HCT116 (cell line): ENCODE measurements around the gene UTP18. TPM values are rescaled to one million over a fixed set of nuclear protein-coding genes. Genes with fewer than 3 reads are reported as not detected.

Experiments used
- ATAC-seq: fragments of 200-7000 bp; cut with Tn5 transposase; 2 replicates; pipeline ENCODE4 v1.9.1; 2020; ENCODE audit warnings: mild to moderate bottlenecking, moderate library complexity
- BruUV-seq: library from RNA; stranded (reverse); fragments of 400-500 nt; replicated peaks from 2 replicates; lab custom pipeline; 2021; lab: Mats Ljungman, UMichigan
- CTCF ChIA-PET: fragments of 300-600 bp; sonication (Branson Sonifier 250); formaldehyde crosslinking; loops from one replicate; lab custom pipeline; 2021; ENCODE audit warnings: antibody characterized with exemption; lab: Charles Lee
- POLR2A ChIA-PET: fragments of 300-600, 350-600 bp; sonication (Branson Sonifier 250); formaldehyde crosslinking; loops from one replicate; lab custom pipeline; 2021; ENCODE audit warnings: antibody characterized with exemption; lab: Charles Lee
- RAD21 ChIA-PET, 2 experiments: fragments of 300-600 bp; sonication (Branson Sonifier 250); formaldehyde crosslinking; loops; one replicate each; lab custom pipeline; 2023; ENCODE audit warnings: low total read pairs in 2 of 2; ENCODE audit not compliant: uncharacterized antibody in 2 of 2, unreplicated experiment in 2 of 2, low non-redundant PET in 1 of 2; lab: Charles Lee
- DNase-seq: peaks from one replicate; pipeline ENCODE4 v3.0.0-alpha.2; 2010; ENCODE audit warnings: low read depth, low spot score
- H2AFZ ChIP-seq: fragments of 200-600 bp; shearing (Covaris generic), sonication (generic); 2 replicates; pipeline ENCODE4 v1.6.1; 2017; ENCODE audit warnings: low read depth, mixed run types, mixed read lengths, antibody characterized with exemption, low read length; ENCODE audit not compliant: poor library complexity, severe bottlenecking
- H3K27ac ChIP-seq: 2 replicates; pipeline ENCODE4 v1.5.1; 2012; ENCODE audit warnings: low read depth, low read length
- H3K27me3 ChIP-seq: fragments of 200-600 bp; sonication (generic); 2 replicates; pipeline ENCODE4 v1.6.1; 2016; ENCODE audit warnings: mixed run types, low read length, mixed read lengths; ENCODE audit not compliant: insufficient read depth
- H3K36me3 ChIP-seq, 2 experiments: fragments of 200-500 bp in 1 of 2; fragments of 200-600 bp in 1 of 2; sonication (Bioruptor generic) in 1 of 2; sonication (generic) in 1 of 2; 2 replicates each; pipeline versions ENCODE4 v1.5.1 to v1.6.1; 2014 to 2016; ENCODE audit warnings: low read length in 2 of 2, inconsistent platforms in 1 of 2, mixed read lengths in 1 of 2, mixed run types in 1 of 2; ENCODE audit not compliant: insufficient read depth in 2 of 2, control insufficient read depth in 1 of 2
- H3K4me1 ChIP-seq, 2 experiments: fragments of 200-600 bp in 1 of 2; sonication (generic) in 1 of 2; 2 replicates each; pipeline versions ENCODE4 v1.5.1 to v1.6.1; 2012 to 2017; ENCODE audit warnings: low read length in 2 of 2, inconsistent platforms in 1 of 2, mild to moderate bottlenecking in 1 of 2, mixed read lengths in 1 of 2, mixed run types in 1 of 2, moderate library complexity in 1 of 2; ENCODE audit not compliant: insufficient read depth in 2 of 2, control insufficient read depth in 1 of 2
- H3K4me2 ChIP-seq: fragments of 200-600 bp; sonication (generic); 2 replicates; pipeline ENCODE4 v1.6.1; 2017; ENCODE audit warnings: mixed run types, low read length, mixed read lengths
- H3K4me3 ChIP-seq, 2 experiments: fragments of 200-600 bp in 1 of 2; sonication (generic) in 1 of 2; replicated peaks in 1 of 2; 2 replicates each; pipeline ENCODE4 v1.5.1; 2011 to 2016; ENCODE audit warnings: low read length in 2 of 2, control low read depth in 1 of 2, low read depth in 1 of 2, mild to moderate bottlenecking in 1 of 2, mixed read lengths in 1 of 2, mixed run types in 1 of 2
- H3K79me2 ChIP-seq: fragments of 200-600 bp; sonication (generic); 2 replicates; pipeline ENCODE4 v1.6.1; 2017; ENCODE audit warnings: mild to moderate bottlenecking, mixed run types, low read length, moderate library complexity, mixed read lengths; ENCODE audit not compliant: insufficient read depth
- H3K9ac ChIP-seq: fragments of 200-600 bp; sonication (generic); 2 replicates; pipeline ENCODE4 v1.6.1; 2016; ENCODE audit warnings: low read length, mixed read lengths
- H3K9me2 ChIP-seq: fragments of 200-600 bp; sonication (generic), shearing (Covaris generic); 2 replicates; pipeline ENCODE4 v1.6.1; 2017; ENCODE audit warnings: mixed run types, mild to moderate bottlenecking, moderate library complexity; ENCODE audit not compliant: insufficient read depth
- H3K9me3 ChIP-seq, 2 experiments: fragments of 200-500 bp in 1 of 2; fragments of 200-600 bp in 1 of 2; sonication (Bioruptor generic) in 1 of 2; sonication (generic) in 1 of 2; 2 replicates each; pipeline ENCODE4 v1.6.1; 2014 to 2017; ENCODE audit warnings: low read length in 2 of 2, mixed read lengths in 2 of 2, inconsistent platforms in 1 of 2, low read depth in 1 of 2, mild to moderate bottlenecking in 1 of 2, mixed run types in 1 of 2, moderate library complexity in 1 of 2; ENCODE audit not compliant: control insufficient read depth in 1 of 2, insufficient read depth in 1 of 2
- H4K20me1 ChIP-seq: fragments of 200-600 bp; sonication (generic), shearing (Covaris generic); 2 replicates; pipeline ENCODE4 v1.6.1; 2017; ENCODE audit warnings: mixed run types, mild to moderate bottlenecking, moderate library complexity; ENCODE audit not compliant: insufficient read depth
- CBX3 ChIP-seq: IDR thresholded peaks from 2 replicates; pipeline ENCODE4 v1.6.1; 2012; ENCODE audit warnings: low read depth
- CEBPB ChIP-seq: IDR thresholded peaks from 2 replicates; pipeline ENCODE4 v1.6.1; 2012; ENCODE audit warnings: low read depth
- ELF1 ChIP-seq: IDR thresholded peaks from 2 replicates; pipeline ENCODE4 v1.6.1; 2012; ENCODE audit warnings: low read depth, borderline replicate concordance
- EZH2 ChIP-seq: fragments of 200-600 bp; sonication (generic); IDR thresholded peaks from 2 replicates; pipeline ENCODE4 v1.6.1; 2017; ENCODE audit warnings: antibody characterized with exemption, mixed run types
- EZH2phosphoT487 ChIP-seq: fragments of 200-600 bp; IDR thresholded peaks from 2 replicates; pipeline ENCODE4 v1.6.1; 2018; ENCODE audit warnings: antibody characterized with exemption, borderline replicate concordance
- FOSL1 ChIP-seq: IDR thresholded peaks from 2 replicates; pipeline ENCODE4 v1.6.1; 2012; ENCODE audit warnings: low read depth
- JUND ChIP-seq: IDR thresholded peaks from 2 replicates; pipeline ENCODE4 v1.6.1; 2012
- POLR2A ChIP-seq: IDR thresholded peaks from 2 replicates; pipeline ENCODE4 v1.7.0; 2011; ENCODE audit warnings: borderline replicate concordance; ENCODE audit not compliant: insufficient read depth, insufficient read length; ENCODE audit errors: extremely low read depth
- POLR2AphosphoS5 ChIP-seq: IDR thresholded peaks from 2 replicates; pipeline ENCODE4 v1.6.1; 2011; ENCODE audit warnings: mild to moderate bottlenecking, low read depth, low read length, moderate library complexity
- RAD21 ChIP-seq: IDR thresholded peaks from 2 replicates; pipeline ENCODE4 v1.6.1; 2012; ENCODE audit warnings: low read depth, mild to moderate bottlenecking
- SIN3A ChIP-seq: IDR thresholded peaks from 2 replicates; pipeline ENCODE4 v1.6.1; 2012; ENCODE audit warnings: low read depth
- intact Hi-C: fragments of 100-400 bp; cut with micrococcal nuclease; formaldehyde crosslinking; loops from 2 replicates; pipeline ENCODE4 v1.10.0; 2022
- total RNA-seq: library from RNA; stranded (reverse); gene quantifications from one replicate; pipeline ENCODE4 v1.2.1, GENCODE V29; 2021; ENCODE audit not compliant: unreplicated experiment
- TF ChIP-seq, protein P1 (sequence below): IDR thresholded peaks from 2 replicates; pipeline ENCODE4 v1.6.1; 2012; ENCODE audit warnings: low read depth
- TF ChIP-seq, protein P2 (sequence below): IDR thresholded peaks from 2 replicates; pipeline ENCODE4 v1.6.1; 2012

UTP18 gene
- total RNA-seq, 1 experiment from 2014 or later = 92.6 TPM

DNA sequence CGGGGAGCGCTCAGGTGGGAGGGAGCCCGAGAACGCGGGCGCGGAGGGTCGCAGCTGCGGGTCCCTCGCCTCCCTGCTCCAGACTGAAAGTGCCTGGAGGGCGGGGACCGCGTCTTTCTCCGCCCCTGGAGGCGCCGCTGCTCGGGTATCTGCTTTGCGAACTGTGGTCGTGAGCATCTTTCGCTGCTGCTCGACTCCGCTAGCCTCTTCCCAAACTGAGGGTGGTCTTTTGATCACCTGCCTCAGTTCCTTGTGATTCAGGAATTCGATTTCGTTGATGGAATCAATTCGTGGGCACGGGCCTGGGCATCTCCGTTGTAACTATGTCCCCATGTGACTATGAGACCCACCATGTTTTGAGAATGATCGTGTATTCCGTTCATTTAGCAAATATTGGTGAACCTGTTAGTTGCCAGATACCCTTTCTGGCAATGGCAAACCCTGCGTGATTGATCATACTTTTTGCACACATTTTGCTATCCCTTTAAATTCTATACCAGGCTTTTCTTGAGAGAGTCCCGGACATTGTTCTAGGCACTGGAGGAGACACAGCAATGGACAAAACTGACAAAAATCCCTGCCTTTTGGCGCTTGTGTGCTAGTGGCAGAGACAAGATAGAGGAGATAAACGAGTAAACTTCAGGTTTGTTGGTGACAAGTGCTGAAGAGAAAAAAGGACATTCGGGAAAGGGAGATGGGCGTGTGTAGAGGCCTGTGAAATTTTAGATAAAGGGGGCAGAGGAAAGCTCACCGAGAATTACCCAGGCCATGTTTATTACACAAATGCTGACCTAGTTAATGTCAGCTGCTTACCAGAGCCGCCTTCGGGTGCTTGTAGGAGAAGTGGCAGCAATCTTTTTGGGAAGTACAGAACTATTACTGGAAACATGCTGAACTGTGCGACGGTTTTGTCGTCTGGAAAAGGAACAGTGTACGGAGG is 948 bp downstream of the UTP18 start:
- ChIA-PET RAD21 (no interaction called here), POLR2A (interaction anchor here (0.8 kb wide), 1 partner anchor 8 kb away, joined by 3 read pairs; no protein-coding TSS in a partner anchor), CTCF (interaction anchor here (0.7 kb wide), 1 partner anchor 16 kb away, joined by 3 read pairs; no protein-coding TSS in a partner anchor)
- TSS peak; percentile 49 for BruUV-seq
- Histone ChIP-seq H3K9me2 (no peaks in the 10 kb centered on the region), H3K4me1 (peaks cover 22 to 33% of the 10 kb centered on the region in 2 experiments), H3K4me2 (peak overlapping the region; percentile 88), H3K79me2 (peaks cover 96% of the 10 kb centered on the region), H3K9me3 (no peaks in the 10 kb centered on the region), H3K4me3 (peak overlapping the region; percentile 89 to 91), H2AFZ (no peak overlapping the region), H3K36me3 (peaks cover 24 to 27% of the 10 kb centered on the region in 2 experiments; a peak in 3 of 4 replicates), H4K20me1 (peaks cover 20% of the 10 kb centered on the region; the same call in 1 of the 2 replicates), H3K9ac (peak overlapping the region; percentile 90), H3K27me3 (no peaks in the 10 kb centered on the region), H3K27ac (peak overlapping the region; percentile 97)
- intact Hi-C loops = no loop called here
- TF ChIP-seq POLR2AphosphoS5 (0 out of 2 replicates have a peak, but pooled peaks have one; percentile 16), SIN3A (0 out of 2 replicates have a peak, but pooled peaks have one; percentile 11), EZH2phosphoT487 (no peak)
- DNase-seq = no peak
- ATAC-seq = no peak; the same call in 1 of the 2 replicates

DNA sequence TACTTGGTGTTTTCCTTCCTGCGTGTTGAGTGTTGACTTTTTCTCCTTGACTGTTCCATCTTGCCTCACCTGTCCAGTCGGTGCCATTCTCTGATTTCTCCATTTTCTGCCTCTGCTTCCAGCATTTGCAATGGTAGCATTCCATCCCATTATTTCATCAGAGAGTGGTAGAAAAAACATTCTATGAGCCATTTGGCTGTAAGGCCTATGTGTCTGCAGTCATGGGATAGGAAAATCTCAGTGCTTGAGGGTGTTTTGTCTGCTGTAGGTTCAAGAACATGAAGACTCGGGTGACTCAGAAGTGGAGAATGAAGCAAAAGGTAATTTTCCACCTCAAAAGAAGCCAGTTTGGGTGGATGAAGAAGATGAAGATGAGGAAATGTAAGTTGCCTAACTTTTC is 2.7 kb downstream of the UTP18 start:
- Histone ChIP-seq H3K27ac (no peak overlapping the region), H3K9me2 (no peaks in the 10 kb centered on the region), H3K27me3 (no peaks in the 10 kb centered on the region), H2AFZ (no peak overlapping the region), H3K9ac (no peak overlapping the region), H3K4me2 (peak overlapping the region; percentile 10; the same call in 1 of the 2 replicates), H3K9me3 (no peaks in the 10 kb centered on the region), H3K79me2 (peaks cover 96% of the 10 kb centered on the region), H3K36me3 (peaks cover 32 to 33% of the 10 kb centered on the region in 2 experiments; a peak in 3 of 4 replicates), H4K20me1 (peaks cover 16% of the 10 kb centered on the region; the same call in 1 of the 2 replicates), H3K4me3 (no peak overlapping the region), H3K4me1 (peaks cover 21 to 33% of the 10 kb centered on the region in 2 experiments)
- DNase-seq (no peak), ATAC-seq (no peak)
- ChIA-PET RAD21 (no interaction called here), CTCF (no interaction called here), POLR2A (no interaction called here)
- intact Hi-C loops = no loop called here
- BruUV-seq = no TSS peak
- no peak for TF ChIP-seq EZH2phosphoT487
- TF ChIP-seq, protein P1, sequence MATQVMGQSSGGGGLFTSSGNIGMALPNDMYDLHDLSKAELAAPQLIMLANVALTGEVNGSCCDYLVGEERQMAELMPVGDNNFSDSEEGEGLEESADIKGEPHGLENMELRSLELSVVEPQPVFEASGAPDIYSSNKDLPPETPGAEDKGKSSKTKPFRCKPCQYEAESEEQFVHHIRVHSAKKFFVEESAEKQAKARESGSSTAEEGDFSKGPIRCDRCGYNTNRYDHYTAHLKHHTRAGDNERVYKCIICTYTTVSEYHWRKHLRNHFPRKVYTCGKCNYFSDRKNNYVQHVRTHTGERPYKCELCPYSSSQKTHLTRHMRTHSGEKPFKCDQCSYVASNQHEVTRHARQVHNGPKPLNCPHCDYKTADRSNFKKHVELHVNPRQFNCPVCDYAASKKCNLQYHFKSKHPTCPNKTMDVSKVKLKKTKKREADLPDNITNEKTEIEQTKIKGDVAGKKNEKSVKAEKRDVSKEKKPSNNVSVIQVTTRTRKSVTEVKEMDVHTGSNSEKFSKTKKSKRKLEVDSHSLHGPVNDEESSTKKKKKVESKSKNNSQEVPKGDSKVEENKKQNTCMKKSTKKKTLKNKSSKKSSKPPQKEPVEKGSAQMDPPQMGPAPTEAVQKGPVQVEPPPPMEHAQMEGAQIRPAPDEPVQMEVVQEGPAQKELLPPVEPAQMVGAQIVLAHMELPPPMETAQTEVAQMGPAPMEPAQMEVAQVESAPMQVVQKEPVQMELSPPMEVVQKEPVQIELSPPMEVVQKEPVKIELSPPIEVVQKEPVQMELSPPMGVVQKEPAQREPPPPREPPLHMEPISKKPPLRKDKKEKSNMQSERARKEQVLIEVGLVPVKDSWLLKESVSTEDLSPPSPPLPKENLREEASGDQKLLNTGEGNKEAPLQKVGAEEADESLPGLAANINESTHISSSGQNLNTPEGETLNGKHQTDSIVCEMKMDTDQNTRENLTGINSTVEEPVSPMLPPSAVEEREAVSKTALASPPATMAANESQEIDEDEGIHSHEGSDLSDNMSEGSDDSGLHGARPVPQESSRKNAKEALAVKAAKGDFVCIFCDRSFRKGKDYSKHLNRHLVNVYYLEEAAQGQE = no peak
- TF ChIP-seq ELF1 = no peak
- no peak for TF ChIP-seq JUND
- TF ChIP-seq RAD21 = no peak
- no peak for TF ChIP-seq SIN3A
- TF ChIP-seq, protein P2, sequence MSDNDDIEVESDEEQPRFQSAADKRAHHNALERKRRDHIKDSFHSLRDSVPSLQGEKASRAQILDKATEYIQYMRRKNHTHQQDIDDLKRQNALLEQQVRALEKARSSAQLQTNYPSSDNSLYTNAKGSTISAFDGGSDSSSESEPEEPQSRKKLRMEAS = no peak
- TF ChIP-seq POLR2A = no peak
- no peak for TF ChIP-seq CBX3
- no peak for TF ChIP-seq CEBPB
- TF ChIP-seq EZH2 = no peak
- no peak for TF ChIP-seq FOSL1
